NB4 (cell line): ENCODE results near the gene GNAO1.

Experiments
- CTCF ChIP-seq: IDR thresholded peaks from one replicate; pipeline ENCODE4 v1.5.1; 2012; ENCODE audit warnings: low read depth, low read length
- MAX ChIP-seq: IDR thresholded peaks from 2 replicates; pipeline ENCODE4 v1.6.1; 2011; ENCODE audit warnings: low read depth, low read length
- POLR2A ChIP-seq: IDR thresholded peaks from 2 replicates; pipeline ENCODE4 v1.6.1; 2011; ENCODE audit warnings: mild to moderate bottlenecking; ENCODE audit not compliant: insufficient read length; ENCODE audit errors: extremely low read depth

GRCh38 chr16:56246051-56246817 lies 54.9 kb downstream of the GNAO1 start:
- no peak for TF ChIP-seq POLR2A
- no peak for TF ChIP-seq CTCF
- TF ChIP-seq MAX: no peak
